Globus pallidus (tissue), 1 donor: ENCODE results near the gene ZNF521.

Experiments used
- DNase-seq: peaks from one replicate; pipeline ENCODE4 v3.0.0-alpha.2; 2015; ENCODE audit warnings: low spot score

Gene ZNF521

GRCh38 chr18:25250474-25250851, 101.5 kb downstream of the ZNF521 start:
- no peak for DNase-seq

DNA sequence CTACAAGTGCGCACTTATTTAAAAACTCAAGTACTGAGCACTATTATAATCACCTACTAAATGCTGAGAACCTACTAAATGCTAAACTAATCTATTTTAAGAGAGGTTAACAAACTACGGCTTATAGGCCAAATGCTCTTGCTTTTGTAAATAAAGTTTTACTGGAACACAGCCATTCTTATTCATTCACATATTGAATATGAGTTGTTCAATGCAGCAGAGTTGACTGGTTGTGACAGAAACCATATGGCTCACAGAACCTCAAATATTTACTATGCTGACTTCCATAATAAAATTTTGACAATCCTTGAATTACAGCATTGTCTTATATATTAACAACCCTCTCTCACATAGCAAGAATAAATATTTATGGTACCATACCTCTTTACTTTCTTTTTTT, 103.2 kb downstream of the ZNF521 start:
- no peak for DNase-seq

- DNase-seq = no peak
These were observed 104.2 kb downstream of the ZNF521 start for GRCh38 chr18:25247725-25248124.

GRCh38 chr18:25244924-25245698, 106.9 kb downstream of the ZNF521 start:
- no peak for DNase-seq

DNA sequence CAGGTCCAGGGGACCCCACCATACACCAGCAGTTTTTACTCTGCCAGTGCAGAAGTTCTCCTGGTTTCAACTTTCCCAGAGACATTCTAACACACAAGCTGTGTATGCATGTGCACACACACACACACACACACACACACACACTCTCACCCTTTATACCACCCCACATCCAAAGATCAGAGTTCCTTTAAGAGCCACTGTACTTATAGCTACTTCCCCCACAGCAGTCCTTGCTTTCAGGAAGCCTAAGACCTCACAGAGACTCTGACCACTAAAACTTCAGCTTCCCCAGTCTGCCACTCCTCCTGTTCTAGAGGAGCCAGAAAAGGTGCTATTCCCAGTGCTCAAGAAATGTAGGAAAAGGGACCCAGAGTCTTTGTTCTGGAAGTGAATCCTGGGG, 107.8 kb downstream of the ZNF521 start:
- DNase-seq = no peak

DNA sequence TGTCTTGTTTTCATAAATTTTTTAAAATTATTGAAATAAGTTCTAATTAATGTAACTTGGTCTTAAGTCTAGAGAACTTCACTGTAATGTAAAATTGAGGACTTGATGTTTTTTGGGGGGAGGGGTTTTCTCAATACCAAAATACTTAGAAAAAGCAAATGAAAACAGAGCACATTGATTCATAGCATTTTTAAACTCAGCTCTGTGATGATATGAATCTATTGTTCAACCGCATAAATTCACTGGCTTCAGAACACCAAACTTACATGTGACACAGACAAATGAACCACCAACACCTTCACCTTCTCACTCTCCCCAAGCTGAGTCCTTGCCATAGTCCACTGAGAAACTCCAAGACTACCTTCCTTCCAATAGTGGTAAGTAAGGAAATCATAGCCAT, 108.2 kb downstream of the ZNF521 start:
- DNase-seq = no peak

GRCh38 chr18:25243257-25243656, 108.7 kb downstream of the ZNF521 start:
- no peak for DNase-seq

DNA sequence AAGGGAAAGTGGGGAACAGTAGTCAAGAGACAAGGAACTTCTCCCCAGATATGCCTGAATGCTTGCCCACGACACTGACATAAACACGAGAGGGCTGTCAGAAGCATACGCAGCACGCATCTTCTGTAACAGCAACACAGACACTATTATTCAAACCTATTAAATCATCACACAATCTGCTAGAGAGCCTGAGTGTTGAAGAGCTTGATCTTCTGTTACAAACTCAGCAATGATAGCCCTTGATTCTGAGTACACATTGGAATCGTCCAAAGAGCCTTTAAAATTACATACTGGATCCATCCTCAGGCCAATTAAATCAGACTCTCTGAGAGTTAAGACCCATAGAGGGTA, 111.6 kb downstream of the ZNF521 start:
- DNase-seq = no peak

DNA sequence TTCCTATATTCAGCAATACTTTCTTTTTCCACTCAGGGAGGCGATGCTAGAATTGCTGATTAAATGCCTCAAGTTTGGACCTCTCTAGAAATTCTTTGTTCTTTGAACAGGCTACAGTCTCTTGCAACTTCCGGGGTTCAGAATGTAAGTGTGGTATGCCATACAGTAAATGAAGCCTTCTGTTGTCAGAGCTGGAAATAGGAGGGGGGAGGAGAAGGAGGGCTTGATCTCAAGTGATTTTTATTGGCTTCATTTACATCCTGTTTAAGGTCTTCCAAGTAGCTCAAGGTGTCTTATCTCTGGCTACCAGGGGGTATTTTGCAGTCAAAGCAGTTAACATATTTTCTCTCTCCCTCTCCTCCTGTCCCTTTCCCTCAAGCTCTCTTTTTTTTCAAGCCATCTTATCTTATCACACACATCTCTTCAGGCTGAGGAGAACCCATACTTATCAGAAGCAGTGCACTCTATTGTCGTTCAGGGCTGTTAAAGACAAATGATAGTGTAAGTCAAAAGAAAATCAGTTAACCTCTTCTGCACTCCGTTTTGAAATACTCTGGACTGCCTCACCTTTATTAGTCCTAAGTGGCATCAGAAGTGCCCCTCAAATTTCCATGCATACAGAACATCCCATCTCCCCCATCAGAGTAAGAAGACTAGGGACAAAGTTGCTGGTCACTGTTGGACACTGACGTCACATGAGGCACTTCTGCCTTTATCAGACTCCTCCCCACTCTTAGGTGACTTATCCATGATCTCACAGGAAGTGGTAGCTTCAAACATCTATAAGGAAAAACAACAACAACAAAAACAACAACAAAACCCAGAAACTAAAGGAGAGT, 112.2 kb downstream of the ZNF521 start:
- no peak for DNase-seq

- DNase-seq = no peak
These were observed 112.8 kb downstream of the ZNF521 start for GRCh38 chr18:25239151-25239550.

DNA sequence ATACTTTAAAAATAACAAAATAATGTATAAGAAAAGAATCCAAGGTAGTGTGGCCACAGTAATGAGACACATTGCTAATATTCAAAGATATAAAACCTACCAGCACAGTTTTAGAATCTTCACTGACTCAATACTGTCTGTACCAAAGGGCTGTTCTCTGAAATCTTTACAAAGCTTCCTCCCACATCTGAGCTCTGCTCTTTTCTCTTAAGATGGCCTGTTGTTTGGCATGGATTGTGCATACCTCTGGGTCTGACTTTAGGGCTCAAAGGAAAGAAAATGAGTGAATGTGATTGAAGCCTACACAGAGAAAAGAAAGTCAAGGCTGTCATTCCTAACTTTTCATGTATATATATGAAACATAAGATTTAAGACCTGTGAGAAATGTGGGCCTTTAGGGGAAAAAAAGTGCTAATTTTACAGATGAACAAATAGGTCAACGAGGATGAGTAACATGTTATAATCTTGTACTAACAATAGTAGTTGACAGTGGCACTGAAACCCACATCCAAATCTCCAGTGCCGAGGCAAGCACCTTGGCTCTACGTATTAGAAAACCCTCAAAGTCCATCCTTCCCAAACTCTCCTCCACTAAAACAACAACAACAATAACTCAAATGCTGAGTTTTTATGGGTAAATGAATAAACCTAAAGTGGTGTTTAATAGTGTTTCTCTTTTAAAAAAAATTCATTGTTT, 114.2 kb downstream of the ZNF521 start:
- DNase-seq = no peak

DNA sequence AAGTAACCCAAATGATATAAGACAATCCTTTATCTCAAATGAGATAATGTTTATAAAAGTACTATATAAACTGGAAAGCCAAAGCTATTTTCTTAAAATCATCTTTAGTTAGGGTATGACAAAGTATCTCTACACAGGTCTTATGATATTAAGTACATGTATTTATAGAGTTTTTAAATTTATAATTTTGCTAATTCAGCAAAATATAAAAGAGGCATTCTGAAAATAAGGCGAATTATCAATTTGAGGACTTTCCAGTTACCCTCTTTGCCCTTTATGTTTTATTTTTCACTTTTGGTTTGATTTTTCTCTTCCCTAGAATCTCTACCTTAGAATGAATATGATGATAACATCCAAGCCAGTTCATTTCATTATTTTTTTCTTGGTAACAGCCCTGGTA, 115.2 kb downstream of the ZNF521 start:
- DNase-seq = no peak

DNA sequence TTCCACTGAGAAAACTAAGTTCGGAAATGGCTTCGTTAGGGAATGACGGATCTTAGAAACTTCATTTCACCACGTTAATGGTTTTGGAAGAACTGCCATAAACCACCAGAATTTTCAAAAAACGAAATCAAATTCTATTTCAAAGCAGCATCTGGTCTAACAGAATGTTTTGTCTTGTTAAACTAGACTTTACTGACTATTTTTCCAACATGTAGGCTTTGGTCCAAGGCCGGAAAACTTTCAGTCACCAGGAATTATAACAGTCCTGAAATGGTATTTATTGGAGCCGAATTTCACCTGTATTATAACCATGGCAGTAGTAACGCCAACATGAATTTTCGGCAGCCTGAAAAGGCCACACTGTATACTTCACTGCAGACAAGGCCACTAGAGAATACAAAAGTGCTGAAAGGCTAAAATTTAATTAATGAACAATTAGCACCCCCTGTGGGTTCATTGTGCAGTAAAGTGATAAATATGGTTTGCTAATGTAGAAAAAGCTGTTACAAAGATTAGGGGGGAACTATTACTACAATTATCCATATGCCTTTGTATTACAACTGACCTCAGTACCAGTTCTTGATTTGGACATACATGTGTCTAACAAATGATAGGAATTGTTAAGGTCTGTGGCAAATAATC, 116.4 kb downstream of the ZNF521 start:
- DNase-seq = no peak

DNA sequence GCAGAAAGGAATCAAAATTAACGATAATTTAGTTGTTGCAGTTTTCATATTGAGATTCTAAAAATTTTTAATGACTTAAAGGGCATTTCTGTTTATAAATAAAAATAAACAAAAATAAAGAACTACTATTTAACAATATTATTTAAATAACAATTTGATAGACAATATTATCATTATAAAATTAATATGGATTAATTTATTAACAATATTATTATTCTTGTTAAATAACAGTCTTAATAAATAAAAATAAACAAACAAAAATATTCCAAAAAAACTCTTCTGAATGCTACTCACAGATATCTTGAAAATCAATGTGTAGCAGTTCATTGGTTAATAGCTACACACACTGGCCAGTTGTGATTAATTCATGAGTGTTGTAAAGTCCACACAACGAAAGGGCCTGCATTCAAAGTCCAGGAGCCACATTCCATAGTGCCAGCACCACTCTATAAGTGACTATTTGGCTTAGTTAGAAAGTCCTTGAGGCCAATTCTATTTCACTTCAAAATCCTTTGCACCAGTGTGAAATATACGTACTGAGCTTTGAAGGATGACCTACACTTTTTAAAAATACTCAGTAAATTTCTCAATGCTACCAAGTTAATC, 117.1 kb downstream of the ZNF521 start:
- no peak for DNase-seq

DNA sequence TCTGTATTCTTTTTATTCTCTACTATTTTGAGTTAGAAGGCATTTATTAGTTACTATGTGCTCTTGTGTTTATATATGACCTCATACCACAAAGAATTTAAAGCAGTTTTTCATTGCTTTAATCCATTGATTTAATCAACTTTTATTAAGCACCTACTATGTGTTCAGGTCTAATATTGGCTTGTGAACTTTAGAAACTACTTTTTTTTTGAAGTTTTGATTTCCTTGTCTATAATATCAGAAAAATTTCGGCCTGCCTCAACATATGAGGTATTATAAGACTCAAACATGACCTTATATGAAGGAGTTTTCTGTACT, 117.7 kb downstream of the ZNF521 start:
- DNase-seq = no peak

GRCh38 chr18:25233528-25234321, 118.2 kb downstream of the ZNF521 start:
- no peak for DNase-seq

DNA sequence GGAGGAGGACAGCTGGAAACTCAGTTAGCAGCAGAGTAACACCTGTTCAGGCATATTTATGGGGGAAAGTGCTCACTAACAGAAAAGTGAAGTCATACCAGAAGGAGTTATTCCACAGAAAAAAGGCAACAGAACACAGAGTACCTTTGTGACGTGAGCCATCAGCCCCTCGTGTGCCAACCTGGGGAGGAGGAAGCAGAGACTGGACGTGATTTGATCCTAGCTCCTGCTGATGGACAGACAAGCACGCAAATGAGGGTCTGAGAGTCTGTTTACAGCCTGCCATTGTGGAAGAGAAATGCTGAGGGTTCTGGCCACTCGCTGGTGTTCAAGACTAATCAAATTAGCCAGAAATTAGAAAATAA, 120.7 kb downstream of the ZNF521 start:
- no peak for DNase-seq

DNA sequence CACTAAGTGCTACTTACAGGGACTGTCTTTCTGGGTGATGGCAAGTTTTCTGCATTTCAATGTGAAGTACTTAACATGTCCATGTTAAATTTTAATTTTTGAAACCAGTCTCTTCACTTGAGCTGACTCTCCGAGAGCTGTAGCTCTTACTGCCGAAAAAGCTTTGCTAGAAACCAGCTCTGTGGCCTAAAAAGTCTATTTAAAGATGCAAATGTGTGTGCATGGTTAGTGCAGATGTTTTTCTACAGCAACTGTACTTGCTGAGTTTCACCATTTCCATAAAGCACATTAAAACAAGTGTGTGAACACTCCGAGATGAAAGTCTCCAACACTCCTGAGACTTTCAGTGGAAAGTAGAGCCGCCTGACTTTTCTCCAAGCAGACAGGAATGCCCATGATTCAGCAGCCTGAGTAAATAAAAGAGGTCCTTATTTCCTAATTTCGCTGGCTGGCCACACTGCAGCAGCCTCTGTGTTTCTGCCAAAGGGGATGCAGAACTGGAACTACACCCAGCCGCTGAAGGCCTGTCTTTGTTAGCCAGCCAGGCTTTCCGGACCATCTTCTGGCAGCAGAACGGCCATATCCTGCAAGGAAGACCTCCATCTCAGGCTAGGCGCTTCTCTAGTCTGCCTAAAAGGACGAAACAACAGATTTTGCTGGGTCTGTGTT, 121.2 kb downstream of the ZNF521 start:
- DNase-seq = peak; percentile 93

GRCh38 chr18:25229920-25230319, 122.0 kb downstream of the ZNF521 start:
- no peak for DNase-seq

- DNase-seq = no peak
These were observed 122.9 kb downstream of the ZNF521 start for GRCh38 chr18:25229081-25229480.

- DNase-seq = no peak
These were observed 123.6 kb downstream of the ZNF521 start for GRCh38 chr18:25228410-25228809.
